Measurements from ENCODE around the gene PLCB2.
A peak's percentile ranks its signal among the peaks of the same experiment; 100 is the strongest.

The PLCB2 gene

GRCh38 chr15:40340740-40341400, 33.1 kb upstream of the PLCB2 start, which contains the start of gene CCDC9B (continued):
- TF ChIP-seq PRDM6 (tag by site-specific recombination; IDR thresholded peaks at IDR 0.05) (no peak), ZNF292 (tag by site-specific recombination; IDR thresholded peaks at IDR 0.05; ENCODE audit: borderline replicate concordance, low read depth) (no peak), ZNF514 (tag by site-specific recombination; IDR thresholded peaks at IDR 0.05) (no peak), ZNF660 (tag by site-specific recombination; IDR thresholded peaks at IDR 0.05) (0 out of 2 replicates have a peak, but pooled peaks have one; percentile 32), HOXD13 (CRISPR knock-in tag; IDR thresholded peaks at IDR 0.05; ENCODE audit: borderline replicate concordance) (no peak), ZBTB20 (tag by site-specific recombination; IDR thresholded peaks at IDR 0.05) (peak; percentile 14; the same call in 1 of the 2 replicates), GLIS1 (tag by site-specific recombination; IDR thresholded peaks at IDR 0.05) (peak; percentile 84), ZNF394 (tag by site-specific recombination; IDR thresholded peaks at IDR 0.05; ENCODE audit: borderline replicate concordance) (peak; percentile 23; the same call in 1 of the 2 replicates), ZIC2 (tag by site-specific recombination; IDR thresholded peaks at IDR 0.05) (peak; percentile 64), ZNF223 (tag by site-specific recombination; IDR thresholded peaks at IDR 0.05) (no peak), REST (tag by site-specific recombination; IDR thresholded peaks at IDR 0.05) (no peak), ZSCAN5A (tag by site-specific recombination; IDR thresholded peaks at IDR 0.05) (no peak), ZNF560 (tag by site-specific recombination; IDR thresholded peaks at IDR 0.05; ENCODE audit: borderline replicate concordance) (no peak), ZNF335 (tag by site-specific recombination; conservative IDR thresholded peaks at IDR 0.05) (peak; percentile 83)
- TF ChIP-seq, protein P1, sequence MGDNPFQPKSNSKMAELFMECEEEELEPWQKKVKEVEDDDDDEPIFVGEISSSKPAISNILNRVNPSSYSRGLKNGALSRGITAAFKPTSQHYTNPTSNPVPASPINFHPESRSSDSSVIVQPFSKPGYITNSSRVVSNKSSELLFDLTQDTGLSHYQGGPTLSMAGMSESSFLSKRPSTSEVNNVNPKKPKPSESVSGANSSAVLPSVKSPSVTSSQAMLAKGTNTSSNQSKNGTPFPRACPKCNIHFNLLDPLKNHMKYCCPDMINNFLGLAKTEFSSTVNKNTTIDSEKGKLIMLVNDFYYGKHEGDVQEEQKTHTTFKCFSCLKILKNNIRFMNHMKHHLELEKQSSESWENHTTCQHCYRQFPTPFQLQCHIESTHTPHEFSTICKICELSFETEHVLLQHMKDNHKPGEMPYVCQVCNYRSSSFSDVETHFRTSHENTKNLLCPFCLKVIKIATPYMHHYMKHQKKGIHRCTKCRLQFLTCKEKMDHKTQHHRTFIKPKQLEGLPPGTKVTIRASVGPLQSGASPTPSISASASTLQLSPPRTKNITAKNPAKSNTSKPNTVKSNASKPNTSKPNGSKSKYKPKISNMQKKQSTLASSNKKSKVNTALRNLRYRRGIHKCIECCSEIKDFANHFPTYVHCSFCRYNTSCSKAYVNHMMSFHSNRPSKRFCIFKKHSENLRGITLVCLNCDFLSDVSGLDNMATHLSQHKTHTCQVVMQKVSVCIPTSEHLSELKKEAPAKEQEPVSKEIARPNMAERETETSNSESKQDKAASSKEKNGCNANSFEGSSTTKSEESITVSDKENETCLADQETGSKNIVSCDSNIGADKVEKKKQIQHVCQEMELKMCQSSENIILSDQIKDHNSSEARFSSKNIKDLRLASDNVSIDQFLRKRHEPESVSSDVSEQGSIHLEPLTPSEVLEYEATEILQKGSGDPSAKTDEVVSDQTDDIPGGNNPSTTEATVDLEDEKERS (tag by site-specific recombination; IDR thresholded peaks at IDR 0.05) = no peak
- TF ChIP-seq, protein P2, sequence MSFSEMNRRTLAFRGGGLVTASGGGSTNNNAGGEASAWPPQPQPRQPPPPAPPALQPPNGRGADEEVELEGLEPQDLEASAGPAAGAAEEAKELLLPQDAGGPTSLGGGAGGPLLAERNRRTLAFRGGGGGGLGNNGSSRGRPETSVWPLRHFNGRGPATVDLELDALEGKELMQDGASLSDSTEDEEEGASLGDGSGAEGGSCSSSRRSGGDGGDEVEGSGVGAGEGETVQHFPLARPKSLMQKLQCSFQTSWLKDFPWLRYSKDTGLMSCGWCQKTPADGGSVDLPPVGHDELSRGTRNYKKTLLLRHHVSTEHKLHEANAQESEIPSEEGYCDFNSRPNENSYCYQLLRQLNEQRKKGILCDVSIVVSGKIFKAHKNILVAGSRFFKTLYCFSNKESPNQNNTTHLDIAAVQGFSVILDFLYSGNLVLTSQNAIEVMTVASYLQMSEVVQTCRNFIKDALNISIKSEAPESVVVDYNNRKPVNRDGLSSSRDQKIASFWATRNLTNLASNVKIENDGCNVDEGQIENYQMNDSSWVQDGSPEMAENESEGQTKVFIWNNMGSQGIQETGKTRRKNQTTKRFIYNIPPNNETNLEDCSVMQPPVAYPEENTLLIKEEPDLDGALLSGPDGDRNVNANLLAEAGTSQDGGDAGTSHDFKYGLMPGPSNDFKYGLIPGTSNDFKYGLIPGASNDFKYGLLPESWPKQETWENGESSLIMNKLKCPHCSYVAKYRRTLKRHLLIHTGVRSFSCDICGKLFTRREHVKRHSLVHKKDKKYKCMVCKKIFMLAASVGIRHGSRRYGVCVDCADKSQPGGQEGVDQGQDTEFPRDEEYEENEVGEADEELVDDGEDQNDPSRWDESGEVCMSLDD (tag by site-specific recombination; IDR thresholded peaks at IDR 0.05) = no peak
- TF ChIP-seq, protein P3, sequence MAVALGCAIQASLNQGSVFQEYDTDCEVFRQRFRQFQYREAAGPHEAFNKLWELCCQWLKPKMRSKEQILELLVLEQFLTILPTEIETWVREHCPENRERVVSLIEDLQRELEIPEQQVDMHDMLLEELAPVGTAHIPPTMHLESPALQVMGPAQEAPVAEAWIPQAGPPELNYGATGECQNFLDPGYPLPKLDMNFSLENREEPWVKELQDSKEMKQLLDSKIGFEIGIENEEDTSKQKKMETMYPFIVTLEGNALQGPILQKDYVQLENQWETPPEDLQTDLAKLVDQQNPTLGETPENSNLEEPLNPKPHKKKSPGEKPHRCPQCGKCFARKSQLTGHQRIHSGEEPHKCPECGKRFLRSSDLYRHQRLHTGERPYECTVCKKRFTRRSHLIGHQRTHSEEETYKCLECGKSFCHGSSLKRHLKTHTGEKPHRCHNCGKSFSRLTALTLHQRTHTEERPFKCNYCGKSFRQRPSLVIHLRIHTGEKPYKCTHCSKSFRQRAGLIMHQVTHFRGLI (tag by site-specific recombination; IDR thresholded peaks at IDR 0.05) = no peak
- TF ChIP-seq, protein P4, sequence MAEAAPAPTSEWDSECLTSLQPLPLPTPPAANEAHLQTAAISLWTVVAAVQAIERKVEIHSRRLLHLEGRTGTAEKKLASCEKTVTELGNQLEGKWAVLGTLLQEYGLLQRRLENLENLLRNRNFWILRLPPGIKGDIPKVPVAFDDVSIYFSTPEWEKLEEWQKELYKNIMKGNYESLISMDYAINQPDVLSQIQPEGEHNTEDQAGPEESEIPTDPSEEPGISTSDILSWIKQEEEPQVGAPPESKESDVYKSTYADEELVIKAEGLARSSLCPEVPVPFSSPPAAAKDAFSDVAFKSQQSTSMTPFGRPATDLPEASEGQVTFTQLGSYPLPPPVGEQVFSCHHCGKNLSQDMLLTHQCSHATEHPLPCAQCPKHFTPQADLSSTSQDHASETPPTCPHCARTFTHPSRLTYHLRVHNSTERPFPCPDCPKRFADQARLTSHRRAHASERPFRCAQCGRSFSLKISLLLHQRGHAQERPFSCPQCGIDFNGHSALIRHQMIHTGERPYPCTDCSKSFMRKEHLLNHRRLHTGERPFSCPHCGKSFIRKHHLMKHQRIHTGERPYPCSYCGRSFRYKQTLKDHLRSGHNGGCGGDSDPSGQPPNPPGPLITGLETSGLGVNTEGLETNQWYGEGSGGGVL (tag by site-specific recombination; IDR thresholded peaks at IDR 0.05) = no peak
- TF ChIP-seq, protein P5, sequence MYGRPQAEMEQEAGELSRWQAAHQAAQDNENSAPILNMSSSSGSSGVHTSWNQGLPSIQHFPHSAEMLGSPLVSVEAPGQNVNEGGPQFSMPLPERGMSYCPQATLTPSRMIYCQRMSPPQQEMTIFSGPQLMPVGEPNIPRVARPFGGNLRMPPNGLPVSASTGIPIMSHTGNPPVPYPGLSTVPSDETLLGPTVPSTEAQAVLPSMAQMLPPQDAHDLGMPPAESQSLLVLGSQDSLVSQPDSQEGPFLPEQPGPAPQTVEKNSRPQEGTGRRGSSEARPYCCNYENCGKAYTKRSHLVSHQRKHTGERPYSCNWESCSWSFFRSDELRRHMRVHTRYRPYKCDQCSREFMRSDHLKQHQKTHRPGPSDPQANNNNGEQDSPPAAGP (tag by site-specific recombination; IDR thresholded peaks at IDR 0.05) = 0 out of 2 replicates have a peak, but pooled peaks have one; percentile 19
